CD14-positive monocyte (primary cell): ENCODE results near the gene TLK1. TPM values are rescaled to one million over a fixed set of nuclear protein-coding genes. Genes with fewer than 3 reads are reported as not detected.

Experiments
- DNase-seq, 3 donors: peaks; one replicate each; pipeline ENCODE4 v3.0.0-alpha.2; 2011 to 2022
- H2AFZ ChIP-seq: 2 replicates; pipeline ENCODE4 v1.6.0; 2012; ENCODE audit warnings: mild to moderate bottlenecking, low read depth, low read length, inconsistent platforms; ENCODE audit not compliant: insufficient read depth, poor library complexity, severe bottlenecking
- H3K27ac ChIP-seq, 2 donors: 1 replicate in 1 of 2; 2 replicates in 1 of 2; pipeline ENCODE4 v1.5.1; 2012 to 2013; ENCODE audit warnings: low read length in 2 of 2, control low read depth in 1 of 2, inconsistent platforms in 1 of 2, low read depth in 1 of 2, mild to moderate bottlenecking in 1 of 2
- H3K27me3 ChIP-seq, 2 donors: one replicate each; pipeline versions ENCODE4 v1.6.0 to v1.6.1; 2011 to 2013; ENCODE audit warnings: low read length in 2 of 2; ENCODE audit not compliant: control insufficient read depth in 2 of 2, insufficient read depth in 2 of 2
- H3K36me3 ChIP-seq, 2 donors: replicated peaks in 1 of 2; 1 replicate in 1 of 2; 2 replicates in 1 of 2; pipeline versions ENCODE4 v1.5.1 to v1.6.1; 2012 to 2013; ENCODE audit warnings: low read length in 2 of 2, control low read depth in 1 of 2, inconsistent platforms in 1 of 2, mild to moderate bottlenecking in 1 of 2; ENCODE audit not compliant: insufficient read depth in 2 of 2, control insufficient read depth in 1 of 2
- H3K4me1 ChIP-seq, 2 donors: 1 replicate in 1 of 2; 2 replicates in 1 of 2; pipeline versions ENCODE4 v1.5.1 to v1.6.1; 2012 to 2013; ENCODE audit warnings: low read length in 2 of 2, control low read depth in 1 of 2, inconsistent platforms in 1 of 2, mild to moderate bottlenecking in 1 of 2, moderate library complexity in 1 of 2; ENCODE audit not compliant: insufficient read depth in 2 of 2, control insufficient read depth in 1 of 2
- H3K4me2 ChIP-seq: replicated peaks from 2 replicates; pipeline ENCODE3; 2012; ENCODE audit warnings: low read length, moderate library complexity, mild to moderate bottlenecking; ENCODE audit not compliant: poor library complexity, severe bottlenecking; ENCODE audit errors: extremely low read depth
- H3K4me3 ChIP-seq, 3 experiments: fragments of 200-600 bp in 1 of 3; sonication (generic) in 1 of 3; replicated peaks in 1 of 3; 1 replicate in 2 of 3; 2 replicates in 1 of 3; pipeline ENCODE4 v1.5.1; 2011 to 2013; ENCODE audit warnings: low read length in 3 of 3, mild to moderate bottlenecking in 3 of 3, control low read depth in 2 of 3, low read depth in 2 of 3, inconsistent platforms in 1 of 3, moderate library complexity in 1 of 3
- H3K79me2 ChIP-seq: 2 replicates; pipeline ENCODE4 v1.6.0; 2012; ENCODE audit warnings: mild to moderate bottlenecking, control low read depth, inconsistent platforms, low read length, moderate library complexity; ENCODE audit not compliant: insufficient read depth
- H3K9ac ChIP-seq: 2 replicates; pipeline ENCODE4 v1.6.0; 2017; ENCODE audit warnings: low read length, mild to moderate bottlenecking; ENCODE audit not compliant: insufficient read depth, poor library complexity, severe bottlenecking
- H3K9me3 ChIP-seq, 2 donors: replicated peaks in 1 of 2; 1 replicate in 1 of 2; 2 replicates in 1 of 2; pipeline versions ENCODE4 v1.5.1 to v1.6.1; 2012 to 2013; ENCODE audit warnings: low read length in 2 of 2, control low read depth in 1 of 2; ENCODE audit not compliant: control insufficient read depth in 1 of 2, insufficient read depth in 1 of 2
- H4K20me1 ChIP-seq: 2 replicates; pipeline ENCODE4 v1.6.0; 2012; ENCODE audit warnings: mild to moderate bottlenecking, low read length, control low read depth, moderate library complexity; ENCODE audit not compliant: insufficient read depth
- H3K27ac Mint-ChIP-seq, 7 donors: one replicate each; pipeline ENCODE4 v1.8.0; 2020; ENCODE audit warnings: mild to moderate bottlenecking in 7 of 7, mixed read lengths in 7 of 7, moderate library complexity in 6 of 7, inconsistent platforms in 2 of 7
- H3K27me3 Mint-ChIP-seq, 3 donors: one replicate each; pipeline ENCODE4 v1.8.0; 2021 to 2022; ENCODE audit warnings: low read depth in 3 of 3, mild to moderate bottlenecking in 3 of 3, mixed read lengths in 3 of 3, moderate library complexity in 3 of 3, inconsistent platforms in 1 of 3
- H3K36me3 Mint-ChIP-seq, 2 donors: one replicate each; pipeline ENCODE4 v1.8.0; 2020; ENCODE audit warnings: mixed read lengths in 2 of 2, inconsistent platforms in 1 of 2, mild to moderate bottlenecking in 1 of 2
- H3K4me1 Mint-ChIP-seq: one replicate; pipeline ENCODE4 v1.8.0; 2020; ENCODE audit warnings: mild to moderate bottlenecking, mixed read lengths
- H3K4me3 Mint-ChIP-seq, 2 donors: one replicate each; pipeline ENCODE4 v1.8.0; 2020; ENCODE audit warnings: mild to moderate bottlenecking in 2 of 2, mixed read lengths in 2 of 2, moderate library complexity in 1 of 2
- H3K9me3 Mint-ChIP-seq, 7 donors: one replicate each; pipeline ENCODE4 v1.8.0; 2020 to 2022; ENCODE audit warnings: mixed read lengths in 7 of 7, mild to moderate bottlenecking in 6 of 7, moderate library complexity in 6 of 7, inconsistent platforms in 2 of 7
- WGBS: methylation state at CpG from one replicate; pipeline ENCODE4 v1.1.5; 2013; ENCODE audit warnings: missing lambda C conversion rate; ENCODE audit not compliant: insufficient coverage; 5-methylcytosine and 5-hydroxymethylcytosine counted together
- intact Hi-C, 2 donors: fragments of 100-400 bp; cut with micrococcal nuclease; formaldehyde crosslinking; loops; one replicate each; pipeline versions ENCODE4 v1.15.0 to v1.15.1; 2023
- polyA plus RNA-seq, 3 donors: library from polyadenylated mRNA; depleted of rRNA in 1 of 3; unstranded in 2 of 3; stranded (reverse) in 1 of 3; fragments of 300-500 nt in 2 of 3; fragments of >200 nt in 1 of 3; fragmentation: Illumina TruSeq in 2 of 3; gene quantifications; 1 replicate in 2 of 3; 2 replicates in 1 of 3; pipeline ENCODE4 v1.2.3, GENCODE V29; 2012 to 2021
- TF ChIP-seq, protein P1 (sequence below): fragments of 200-600 bp; IDR thresholded peaks from one replicate; pipeline ENCODE4 v1.8.0; 2022; ENCODE audit warnings: antibody characterized with exemption, mild to moderate bottlenecking

TLK1 gene
- polyA plus RNA-seq, 3 donors: 6.3 to 20.0 (median 8.6) TPM

GRCh38 chr2:171201271-171201670, 40.6 kb upstream of the TLK1 start:
- no peaks in the 10 kb centered on the region for H4K20me1 ChIP-seq
- no peaks in the 10 kb centered on the region for H3K36me3 Mint-ChIP-seq
- H3K4me2 ChIP-seq: no peak overlapping the region
- WGBS: no CpG with 5 or more reads among the region's 1 CpG
- intact Hi-C loops: no loop called here
- TF ChIP-seq, protein P1, sequence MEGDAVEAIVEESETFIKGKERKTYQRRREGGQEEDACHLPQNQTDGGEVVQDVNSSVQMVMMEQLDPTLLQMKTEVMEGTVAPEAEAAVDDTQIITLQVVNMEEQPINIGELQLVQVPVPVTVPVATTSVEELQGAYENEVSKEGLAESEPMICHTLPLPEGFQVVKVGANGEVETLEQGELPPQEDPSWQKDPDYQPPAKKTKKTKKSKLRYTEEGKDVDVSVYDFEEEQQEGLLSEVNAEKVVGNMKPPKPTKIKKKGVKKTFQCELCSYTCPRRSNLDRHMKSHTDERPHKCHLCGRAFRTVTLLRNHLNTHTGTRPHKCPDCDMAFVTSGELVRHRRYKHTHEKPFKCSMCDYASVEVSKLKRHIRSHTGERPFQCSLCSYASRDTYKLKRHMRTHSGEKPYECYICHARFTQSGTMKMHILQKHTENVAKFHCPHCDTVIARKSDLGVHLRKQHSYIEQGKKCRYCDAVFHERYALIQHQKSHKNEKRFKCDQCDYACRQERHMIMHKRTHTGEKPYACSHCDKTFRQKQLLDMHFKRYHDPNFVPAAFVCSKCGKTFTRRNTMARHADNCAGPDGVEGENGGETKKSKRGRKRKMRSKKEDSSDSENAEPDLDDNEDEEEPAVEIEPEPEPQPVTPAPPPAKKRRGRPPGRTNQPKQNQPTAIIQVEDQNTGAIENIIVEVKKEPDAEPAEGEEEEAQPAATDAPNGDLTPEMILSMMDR: no peak
- no peaks in the 10 kb centered on the region for H3K79me2 ChIP-seq
- no peak overlapping the region for H3K27ac ChIP-seq
- no peak overlapping the region for H3K4me3 Mint-ChIP-seq
- H3K4me1 ChIP-seq: no peaks in the 10 kb centered on the region
- no peak overlapping the region for H3K27ac Mint-ChIP-seq
- peaks cover 0 to 2% (median 0%) of the 10 kb centered on the region in 7 donors for H3K9me3 Mint-ChIP-seq
- H3K9ac ChIP-seq: no peak overlapping the region
- H3K36me3 ChIP-seq: no peaks in the 10 kb centered on the region
- DNase-seq: no peak
- peaks cover 3 to 5% (median 3%) of the 10 kb centered on the region in 3 donors for H3K27me3 Mint-ChIP-seq
- H3K4me1 Mint-ChIP-seq: no peaks in the 10 kb centered on the region
- no peak overlapping the region for H2AFZ ChIP-seq
- no peaks in the 10 kb centered on the region for H3K27me3 ChIP-seq
- no peaks in the 10 kb centered on the region for H3K9me3 ChIP-seq
- no peak overlapping the region for H3K4me3 ChIP-seq

DNA sequence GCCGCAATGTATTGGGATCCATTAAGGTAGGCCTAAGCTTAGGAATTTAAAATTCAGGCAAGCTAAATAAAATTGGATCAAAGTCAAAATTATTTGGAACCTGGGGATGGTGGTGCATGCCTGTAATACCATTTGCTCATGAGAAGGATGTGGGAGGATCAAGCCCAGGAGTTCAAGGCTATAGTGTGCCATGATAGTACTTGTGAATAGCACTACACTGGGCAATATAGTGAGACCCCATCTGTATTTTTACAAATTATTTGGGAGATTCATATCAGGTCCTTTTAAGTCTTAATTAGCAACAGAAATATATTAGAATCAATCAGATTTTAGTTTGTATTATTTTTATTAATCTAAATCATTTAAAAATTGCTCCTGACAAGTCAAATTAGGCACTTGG, 39.8 kb upstream of the TLK1 start:
- H3K79me2 ChIP-seq: no peaks in the 10 kb centered on the region
- H3K4me1 ChIP-seq: no peaks in the 10 kb centered on the region
- H4K20me1 ChIP-seq: no peaks in the 10 kb centered on the region
- no peak overlapping the region for H3K9ac ChIP-seq
- no peak overlapping the region for H3K4me3 ChIP-seq
- no peak overlapping the region for H3K4me3 Mint-ChIP-seq
- H3K27me3 ChIP-seq: no peaks in the 10 kb centered on the region
- TF ChIP-seq, protein P1: no peak
- H3K9me3 ChIP-seq: no peaks in the 10 kb centered on the region
- H3K27ac Mint-ChIP-seq: no peak overlapping the region
- peaks cover 0 to 8% (median 0%) of the 10 kb centered on the region in 7 donors for H3K9me3 Mint-ChIP-seq
- WGBS: 100% methylated on average over 1 of the region's 1 CpG
- H3K4me1 Mint-ChIP-seq: no peaks in the 10 kb centered on the region
- H3K4me2 ChIP-seq: no peak overlapping the region
- peaks cover 3 to 5% (median 3%) of the 10 kb centered on the region in 3 donors for H3K27me3 Mint-ChIP-seq
- intact Hi-C loops: no loop called here
- H3K36me3 ChIP-seq: no peaks in the 10 kb centered on the region
- H2AFZ ChIP-seq: no peak overlapping the region
- no peak overlapping the region for H3K27ac ChIP-seq
- no peaks in the 10 kb centered on the region for H3K36me3 Mint-ChIP-seq
- no peak for DNase-seq
